ENCODE data around the gene ERFE.

Gene ERFE

GRCh38 chr2:238139196-238140039, 19.4 kb upstream of the ERFE start:
- TF ChIP-seq TCF12 (IDR thresholded peaks at IDR 0.05; ENCODE audit: low read depth) (peak; percentile 59), CREB1 (IDR thresholded peaks at IDR 0.05; ENCODE audit: low read depth) (no peak), TEAD4 (IDR thresholded peaks at IDR 0.05) (peak; percentile 71)

DNA sequence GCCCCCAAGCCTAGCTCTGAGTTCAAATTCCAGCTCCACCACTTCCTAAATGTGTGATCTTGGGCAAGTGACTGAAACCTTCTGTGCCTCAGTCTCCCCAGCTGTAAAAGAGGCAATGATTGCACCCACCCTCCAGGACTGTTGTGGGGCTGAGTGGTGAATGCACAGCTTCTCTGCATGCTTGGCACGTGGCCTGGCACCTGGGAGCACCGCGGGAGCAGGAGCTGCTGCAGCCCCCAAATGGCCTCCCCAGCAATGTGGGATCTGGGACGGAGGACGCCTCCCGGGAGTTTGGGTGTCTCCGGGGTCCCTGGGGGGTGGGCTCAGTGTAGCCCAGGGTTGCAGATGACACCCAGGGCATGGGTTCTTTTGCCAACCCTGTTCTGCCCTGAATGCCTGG, 18.7 kb upstream of the ERFE start:
- no peak for TF ChIP-seq ZBTB7A (IDR thresholded peaks at IDR 0.05; ENCODE audit: low read depth)
- no peak for TF ChIP-seq TCF12 (IDR thresholded peaks at IDR 0.05; ENCODE audit: low read depth)
- TF ChIP-seq, protein P1, sequence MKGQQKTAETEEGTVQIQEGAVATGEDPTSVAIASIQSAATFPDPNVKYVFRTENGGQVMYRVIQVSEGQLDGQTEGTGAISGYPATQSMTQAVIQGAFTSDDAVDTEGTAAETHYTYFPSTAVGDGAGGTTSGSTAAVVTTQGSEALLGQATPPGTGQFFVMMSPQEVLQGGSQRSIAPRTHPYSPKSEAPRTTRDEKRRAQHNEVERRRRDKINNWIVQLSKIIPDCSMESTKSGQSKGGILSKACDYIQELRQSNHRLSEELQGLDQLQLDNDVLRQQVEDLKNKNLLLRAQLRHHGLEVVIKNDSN (IDR thresholded peaks at IDR 0.05), result no peak
- TF ChIP-seq CEBPB (IDR thresholded peaks at IDR 0.05), result no peak
- TF ChIP-seq, protein P2, sequence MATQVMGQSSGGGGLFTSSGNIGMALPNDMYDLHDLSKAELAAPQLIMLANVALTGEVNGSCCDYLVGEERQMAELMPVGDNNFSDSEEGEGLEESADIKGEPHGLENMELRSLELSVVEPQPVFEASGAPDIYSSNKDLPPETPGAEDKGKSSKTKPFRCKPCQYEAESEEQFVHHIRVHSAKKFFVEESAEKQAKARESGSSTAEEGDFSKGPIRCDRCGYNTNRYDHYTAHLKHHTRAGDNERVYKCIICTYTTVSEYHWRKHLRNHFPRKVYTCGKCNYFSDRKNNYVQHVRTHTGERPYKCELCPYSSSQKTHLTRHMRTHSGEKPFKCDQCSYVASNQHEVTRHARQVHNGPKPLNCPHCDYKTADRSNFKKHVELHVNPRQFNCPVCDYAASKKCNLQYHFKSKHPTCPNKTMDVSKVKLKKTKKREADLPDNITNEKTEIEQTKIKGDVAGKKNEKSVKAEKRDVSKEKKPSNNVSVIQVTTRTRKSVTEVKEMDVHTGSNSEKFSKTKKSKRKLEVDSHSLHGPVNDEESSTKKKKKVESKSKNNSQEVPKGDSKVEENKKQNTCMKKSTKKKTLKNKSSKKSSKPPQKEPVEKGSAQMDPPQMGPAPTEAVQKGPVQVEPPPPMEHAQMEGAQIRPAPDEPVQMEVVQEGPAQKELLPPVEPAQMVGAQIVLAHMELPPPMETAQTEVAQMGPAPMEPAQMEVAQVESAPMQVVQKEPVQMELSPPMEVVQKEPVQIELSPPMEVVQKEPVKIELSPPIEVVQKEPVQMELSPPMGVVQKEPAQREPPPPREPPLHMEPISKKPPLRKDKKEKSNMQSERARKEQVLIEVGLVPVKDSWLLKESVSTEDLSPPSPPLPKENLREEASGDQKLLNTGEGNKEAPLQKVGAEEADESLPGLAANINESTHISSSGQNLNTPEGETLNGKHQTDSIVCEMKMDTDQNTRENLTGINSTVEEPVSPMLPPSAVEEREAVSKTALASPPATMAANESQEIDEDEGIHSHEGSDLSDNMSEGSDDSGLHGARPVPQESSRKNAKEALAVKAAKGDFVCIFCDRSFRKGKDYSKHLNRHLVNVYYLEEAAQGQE (IDR thresholded peaks at IDR 0.05; ENCODE audit: low read depth), result no peak
- TF ChIP-seq TEAD4 (IDR thresholded peaks at IDR 0.05), result no peak
- TF ChIP-seq CREB1 (IDR thresholded peaks at IDR 0.05; ENCODE audit: low read depth), result no peak
- TF ChIP-seq, protein P3, sequence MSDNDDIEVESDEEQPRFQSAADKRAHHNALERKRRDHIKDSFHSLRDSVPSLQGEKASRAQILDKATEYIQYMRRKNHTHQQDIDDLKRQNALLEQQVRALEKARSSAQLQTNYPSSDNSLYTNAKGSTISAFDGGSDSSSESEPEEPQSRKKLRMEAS (IDR thresholded peaks at IDR 0.05), result no peak
- no peak for TF ChIP-seq EP300 (IDR thresholded peaks at IDR 0.05; ENCODE audit: borderline replicate concordance)

GRCh38 chr2:238140721-238141540, 17.8 kb upstream of the ERFE start:
- 0 out of 2 replicates have a peak, but pooled peaks have one; percentile 14 for TF ChIP-seq ZBTB7A (IDR thresholded peaks at IDR 0.05; ENCODE audit: low read depth)
- no peak for TF ChIP-seq TAF1 (IDR thresholded peaks at IDR 0.05; ENCODE audit: low read depth)

DNA sequence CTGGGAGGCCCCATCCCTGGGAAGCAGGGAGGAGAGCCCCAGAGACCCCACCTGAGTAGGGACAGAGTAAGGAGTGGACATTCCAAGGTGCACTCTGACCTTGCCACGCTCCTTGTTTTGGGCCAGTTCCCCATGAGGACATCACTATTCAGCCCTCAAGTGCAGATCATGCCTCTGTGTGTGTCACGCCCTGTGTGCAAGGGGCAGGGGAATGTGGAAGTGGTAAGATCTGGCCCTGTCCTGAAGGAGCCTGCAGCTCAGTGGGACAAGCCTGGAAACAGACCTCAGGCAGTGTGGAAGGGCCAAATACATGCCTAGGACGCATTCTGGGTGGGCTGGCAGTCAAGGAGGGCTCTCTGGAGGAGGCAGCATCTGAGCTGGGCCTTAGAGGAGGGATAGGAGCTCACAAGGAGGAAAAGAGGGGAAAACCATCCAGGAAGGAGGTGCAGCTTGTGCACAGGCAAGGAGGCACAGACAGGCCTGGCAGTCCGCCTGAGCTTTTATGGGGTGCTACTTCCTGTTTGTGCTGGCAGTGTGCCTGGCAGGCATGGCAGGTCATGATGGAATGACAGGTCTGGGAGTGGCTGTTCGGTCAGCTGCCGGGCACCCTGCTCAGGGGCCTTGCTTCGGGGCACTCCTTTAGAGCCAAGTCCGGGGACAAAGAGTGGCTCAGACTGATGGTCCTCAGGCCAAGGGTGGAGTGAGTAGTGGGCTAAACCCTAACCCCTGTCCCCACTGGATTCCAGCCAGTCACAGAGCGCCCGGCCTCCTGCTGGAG, 17.0 kb upstream of the ERFE start:
- TF ChIP-seq ZBTB7A (IDR thresholded peaks at IDR 0.05; ENCODE audit: low read depth) (peak; percentile 35; the same call in 1 of the 2 replicates), EP300 (IDR thresholded peaks at IDR 0.05; ENCODE audit: borderline replicate concordance) (peak; percentile 87), TEAD4 (IDR thresholded peaks at IDR 0.05) (peak; percentile 70; the same call in 1 of the 2 replicates), CREB1 (IDR thresholded peaks at IDR 0.05; ENCODE audit: low read depth) (no peak), NFIC (IDR thresholded peaks at IDR 0.05) (peak; percentile 99), YY1 (IDR thresholded peaks at IDR 0.05; ENCODE audit: low read depth) (peak; percentile 65), RAD21 (IDR thresholded peaks at IDR 0.05; ENCODE audit: low read depth) (peak; percentile 10; the same call in 1 of the 2 replicates), CEBPB (IDR thresholded peaks at IDR 0.05) (no peak), TCF12 (IDR thresholded peaks at IDR 0.05; ENCODE audit: low read depth) (peak; percentile 91)
- TF ChIP-seq, protein P3 (IDR thresholded peaks at IDR 0.05), result peak; percentile 83

GRCh38 chr2:238142382-238143205, 16.2 kb upstream of the ERFE start:
- TF ChIP-seq TAF1 (IDR thresholded peaks at IDR 0.05; ENCODE audit: low read depth) (no peak), TCF12 (IDR thresholded peaks at IDR 0.05; ENCODE audit: low read depth) (no peak), FOXM1 (IDR thresholded peaks at IDR 0.05; ENCODE audit: borderline replicate concordance, low read depth) (no peak), RAD21 (IDR thresholded peaks at IDR 0.05; ENCODE audit: low read depth) (no peak), ZBTB7A (IDR thresholded peaks at IDR 0.05; ENCODE audit: low read depth) (peak; percentile 12; the same call in 1 of the 2 replicates)

DNA sequence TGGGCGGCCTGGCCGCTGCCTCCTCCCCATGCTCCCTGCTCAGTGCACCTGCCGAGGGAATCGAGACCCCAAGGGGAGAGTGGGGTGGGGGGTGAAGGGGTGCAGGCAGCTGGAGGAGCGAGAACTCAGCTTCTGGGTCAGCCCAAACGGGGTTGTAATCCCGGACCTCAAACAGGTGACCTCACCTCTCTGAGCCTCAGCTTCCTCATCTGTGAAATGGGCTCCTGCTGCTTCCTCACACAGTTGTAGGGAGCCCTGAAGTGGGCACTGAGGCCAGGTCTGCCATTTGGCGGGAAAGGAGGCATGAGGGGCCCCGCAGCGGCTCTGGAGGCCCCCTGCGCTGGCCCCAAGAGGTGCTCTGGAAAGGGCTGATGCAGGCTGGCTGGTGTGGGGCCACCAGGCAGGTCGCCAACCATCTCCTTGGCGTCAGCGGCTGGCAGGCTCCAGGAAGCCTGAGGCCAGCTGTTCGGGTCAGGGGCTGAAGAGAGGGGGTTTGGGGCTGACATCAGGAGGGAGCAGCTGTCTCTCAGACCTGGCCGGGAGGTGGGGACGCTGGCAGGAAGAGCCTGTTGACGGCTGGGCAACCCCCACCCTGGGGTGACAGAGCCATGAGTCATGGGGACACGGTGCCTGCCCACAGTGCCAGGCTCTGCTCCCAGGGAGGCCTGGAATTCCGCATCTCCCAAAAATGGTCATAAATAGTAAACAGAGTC, 15.4 kb upstream of the ERFE start:
- TF ChIP-seq CREB1 (IDR thresholded peaks at IDR 0.05; ENCODE audit: low read depth) (no peak), YY1 (IDR thresholded peaks at IDR 0.05; ENCODE audit: low read depth) (no peak), TEAD4 (IDR thresholded peaks at IDR 0.05) (peak; percentile 85), TCF12 (IDR thresholded peaks at IDR 0.05; ENCODE audit: low read depth) (peak; percentile 72), CEBPB (IDR thresholded peaks at IDR 0.05) (no peak), FOXM1 (IDR thresholded peaks at IDR 0.05; ENCODE audit: borderline replicate concordance, low read depth) (no peak), TAF1 (IDR thresholded peaks at IDR 0.05; ENCODE audit: low read depth) (no peak), NFIC (IDR thresholded peaks at IDR 0.05) (peak; percentile 61), ZBTB7A (IDR thresholded peaks at IDR 0.05; ENCODE audit: low read depth) (no peak), RAD21 (IDR thresholded peaks at IDR 0.05; ENCODE audit: low read depth) (no peak; the same call in 1 of the 2 replicates), EGR1 (IDR thresholded peaks at IDR 0.05) (no peak), EP300 (IDR thresholded peaks at IDR 0.05; ENCODE audit: borderline replicate concordance) (peak; percentile 85)
- TF ChIP-seq, protein P1 (IDR thresholded peaks at IDR 0.05), result no peak
- TF ChIP-seq, protein P3 (IDR thresholded peaks at IDR 0.05), result no peak
- TF ChIP-seq, protein P2 (IDR thresholded peaks at IDR 0.05; ENCODE audit: low read depth), result no peak
